Nephron progenitor cell (in vitro differentiated cells): ENCODE measurements around the gene C8G.

Experiments used
- DNase-seq: peaks from one replicate; pipeline ENCODE4 v3.0.0; 2021
- H3K27ac Mint-ChIP-seq: 2 replicates; pipeline ENCODE4 v1.8.0; 2021; ENCODE audit warnings: mild to moderate bottlenecking, moderate library complexity, mixed read lengths
- H3K27me3 Mint-ChIP-seq: 2 replicates; pipeline ENCODE4 v1.8.0; 2021; ENCODE audit warnings: mild to moderate bottlenecking, low read depth, mixed read lengths; ENCODE audit not compliant: poor library complexity
- H3K36me3 Mint-ChIP-seq: 2 replicates; pipeline ENCODE4 v1.8.0; 2021; ENCODE audit warnings: low read depth, mixed read lengths
- H3K4me1 Mint-ChIP-seq: 2 replicates; pipeline ENCODE4 v1.8.0; 2021; ENCODE audit warnings: mixed read lengths
- H3K4me3 Mint-ChIP-seq: 2 replicates; pipeline ENCODE4 v1.8.0; 2021; ENCODE audit warnings: mild to moderate bottlenecking, moderate library complexity, mixed read lengths
- H3K9me3 Mint-ChIP-seq: 2 replicates; pipeline ENCODE4 v1.8.0; 2021; ENCODE audit warnings: mild to moderate bottlenecking, moderate library complexity, mixed read lengths
- TF ChIP-seq, protein P1 (sequence below): fragments of 200-600 bp; sonication (generic); IDR thresholded peaks from 2 replicates; pipeline ENCODE4 v1.5.0; 2021; ENCODE audit warnings: antibody characterized with exemption

Gene C8G

GRCh38 chr9:136960938-136961275 is 15.9 kb downstream of the C8G start:
- no peak overlapping the region for H3K4me3 Mint-ChIP-seq
- TF ChIP-seq, protein P1, sequence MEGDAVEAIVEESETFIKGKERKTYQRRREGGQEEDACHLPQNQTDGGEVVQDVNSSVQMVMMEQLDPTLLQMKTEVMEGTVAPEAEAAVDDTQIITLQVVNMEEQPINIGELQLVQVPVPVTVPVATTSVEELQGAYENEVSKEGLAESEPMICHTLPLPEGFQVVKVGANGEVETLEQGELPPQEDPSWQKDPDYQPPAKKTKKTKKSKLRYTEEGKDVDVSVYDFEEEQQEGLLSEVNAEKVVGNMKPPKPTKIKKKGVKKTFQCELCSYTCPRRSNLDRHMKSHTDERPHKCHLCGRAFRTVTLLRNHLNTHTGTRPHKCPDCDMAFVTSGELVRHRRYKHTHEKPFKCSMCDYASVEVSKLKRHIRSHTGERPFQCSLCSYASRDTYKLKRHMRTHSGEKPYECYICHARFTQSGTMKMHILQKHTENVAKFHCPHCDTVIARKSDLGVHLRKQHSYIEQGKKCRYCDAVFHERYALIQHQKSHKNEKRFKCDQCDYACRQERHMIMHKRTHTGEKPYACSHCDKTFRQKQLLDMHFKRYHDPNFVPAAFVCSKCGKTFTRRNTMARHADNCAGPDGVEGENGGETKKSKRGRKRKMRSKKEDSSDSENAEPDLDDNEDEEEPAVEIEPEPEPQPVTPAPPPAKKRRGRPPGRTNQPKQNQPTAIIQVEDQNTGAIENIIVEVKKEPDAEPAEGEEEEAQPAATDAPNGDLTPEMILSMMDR, result no peak
- peaks cover 14% of the 10 kb centered on the region for H3K4me1 Mint-ChIP-seq
- no peak for DNase-seq
- H3K27ac Mint-ChIP-seq, result no peak overlapping the region
- H3K9me3 Mint-ChIP-seq, result peaks cover 9% of the 10 kb centered on the region
- peaks cover 19% of the 10 kb centered on the region for H3K27me3 Mint-ChIP-seq
- no peaks in the 10 kb centered on the region for H3K36me3 Mint-ChIP-seq

- Mint-ChIP-seq H3K4me3 (no peak overlapping the region), H3K9me3 (peaks cover 4% of the 10 kb centered on the region), H3K36me3 (no peaks in the 10 kb centered on the region), H3K27me3 (peaks cover 20% of the 10 kb centered on the region), H3K27ac (no peak overlapping the region), H3K4me1 (peaks cover 20% of the 10 kb centered on the region)
- DNase-seq, result no peak
- TF ChIP-seq, protein P1, result no peak
Observed at GRCh38 chr9:136961279-136962065, 16.4 kb downstream of the C8G start.

GRCh38 chr9:136962163-136962562 is 17.1 kb downstream of the C8G start:
- TF ChIP-seq, protein P1, result no peak
- H3K36me3 Mint-ChIP-seq, result no peaks in the 10 kb centered on the region
- peaks cover 20% of the 10 kb centered on the region for H3K27me3 Mint-ChIP-seq
- H3K27ac Mint-ChIP-seq, result no peak overlapping the region
- DNase-seq, result no peak
- no peak overlapping the region for H3K4me3 Mint-ChIP-seq
- H3K4me1 Mint-ChIP-seq, result peaks cover 21% of the 10 kb centered on the region
- no peaks in the 10 kb centered on the region for H3K9me3 Mint-ChIP-seq

DNA sequence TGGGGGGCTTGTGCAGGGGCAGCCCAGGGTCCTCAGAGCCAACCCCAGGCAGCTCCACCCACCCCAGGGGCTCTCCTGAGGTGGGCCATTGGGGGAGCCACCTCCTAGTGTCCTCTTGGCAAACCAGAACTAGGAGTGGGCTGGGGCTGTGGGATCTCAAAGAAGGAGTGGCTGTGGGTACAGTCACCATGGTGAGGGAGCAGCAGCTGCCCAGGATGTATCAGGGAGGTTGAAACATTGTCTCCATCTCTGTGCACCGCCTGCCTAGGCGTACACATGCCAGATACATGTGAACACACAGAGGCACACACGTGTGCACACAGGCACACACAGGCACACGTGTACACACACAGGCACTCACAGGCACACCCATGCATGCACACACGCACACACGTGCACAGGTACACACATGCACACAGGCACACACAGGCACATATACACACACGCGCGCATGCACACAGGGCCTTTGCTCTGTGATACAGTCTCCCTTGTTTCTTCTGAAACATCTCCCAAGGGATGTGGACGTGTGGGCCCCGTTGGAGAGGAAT is 17.7 kb downstream of the C8G start:
- Mint-ChIP-seq H3K4me1 (peaks cover 21% of the 10 kb centered on the region), H3K36me3 (no peaks in the 10 kb centered on the region), H3K27ac (peak overlapping the region; percentile 74), H3K9me3 (no peaks in the 10 kb centered on the region), H3K4me3 (no peak overlapping the region), H3K27me3 (peaks cover 20% of the 10 kb centered on the region)
- TF ChIP-seq, protein P1, result no peak
- DNase-seq, result no peak

DNA sequence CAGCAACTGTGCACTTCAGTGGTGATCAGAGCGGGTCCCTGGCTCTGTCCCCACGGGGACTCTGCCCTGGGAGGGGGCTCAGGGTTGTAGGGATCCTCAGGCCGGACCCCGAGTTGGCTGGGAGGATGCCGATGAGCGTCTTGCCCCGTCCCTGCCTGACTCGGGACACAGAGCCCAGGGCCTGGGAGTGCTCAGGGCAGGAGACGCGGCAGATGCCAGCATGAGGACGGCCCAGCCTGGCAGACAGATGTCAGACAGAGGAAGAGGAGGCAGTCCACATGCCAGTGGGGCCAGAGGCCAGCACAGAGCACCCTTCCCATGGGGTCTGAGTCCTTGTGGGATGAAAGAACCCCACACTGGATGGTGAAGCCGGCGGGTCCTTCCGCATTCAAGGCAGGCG is 18.3 kb downstream of the C8G start:
- no peaks in the 10 kb centered on the region for H3K9me3 Mint-ChIP-seq
- peak overlapping the region; percentile 74 for H3K27ac Mint-ChIP-seq
- H3K4me3 Mint-ChIP-seq, result no peak overlapping the region
- peaks cover 21% of the 10 kb centered on the region for H3K4me1 Mint-ChIP-seq
- H3K36me3 Mint-ChIP-seq, result no peaks in the 10 kb centered on the region
- TF ChIP-seq, protein P1, result no peak
- peaks cover 15% of the 10 kb centered on the region for H3K27me3 Mint-ChIP-seq
- no peak for DNase-seq

DNA sequence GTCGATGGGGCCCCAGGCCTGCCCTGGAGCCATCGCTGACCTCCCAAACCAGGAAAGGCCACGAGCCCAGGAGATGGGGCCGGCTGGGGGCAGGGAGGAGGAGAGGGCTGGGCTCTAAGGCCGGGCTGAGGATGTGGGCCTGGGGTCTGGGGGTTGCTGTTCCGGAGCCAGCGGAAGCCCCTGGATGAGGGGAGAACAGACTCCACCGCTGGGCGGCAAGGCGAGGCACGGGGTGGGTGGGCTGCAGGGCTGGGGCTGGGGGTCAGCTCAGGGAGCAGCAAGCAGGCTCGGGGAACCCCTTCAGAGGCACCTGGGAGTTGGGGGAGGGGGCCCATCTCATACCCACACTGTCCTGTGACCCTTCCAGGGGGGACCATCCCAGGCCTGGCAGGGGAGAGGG is 18.7 kb downstream of the C8G start:
- Mint-ChIP-seq H3K4me1 (peaks cover 21% of the 10 kb centered on the region), H3K9me3 (no peaks in the 10 kb centered on the region), H3K4me3 (no peak overlapping the region), H3K27ac (no peak overlapping the region), H3K36me3 (no peaks in the 10 kb centered on the region), H3K27me3 (peaks cover 15% of the 10 kb centered on the region)
- DNase-seq, result no peak
- TF ChIP-seq, protein P1, result no peak
